GM19238 (cell line): ENCODE results near the gene IL18R1.

Experiments used
- DNase-seq: peaks from one replicate; pipeline ENCODE4 v3.0.0; 2011; ENCODE audit warnings: low spot score; ENCODE audit not compliant: insufficient read length

The IL18R1 gene

DNA sequence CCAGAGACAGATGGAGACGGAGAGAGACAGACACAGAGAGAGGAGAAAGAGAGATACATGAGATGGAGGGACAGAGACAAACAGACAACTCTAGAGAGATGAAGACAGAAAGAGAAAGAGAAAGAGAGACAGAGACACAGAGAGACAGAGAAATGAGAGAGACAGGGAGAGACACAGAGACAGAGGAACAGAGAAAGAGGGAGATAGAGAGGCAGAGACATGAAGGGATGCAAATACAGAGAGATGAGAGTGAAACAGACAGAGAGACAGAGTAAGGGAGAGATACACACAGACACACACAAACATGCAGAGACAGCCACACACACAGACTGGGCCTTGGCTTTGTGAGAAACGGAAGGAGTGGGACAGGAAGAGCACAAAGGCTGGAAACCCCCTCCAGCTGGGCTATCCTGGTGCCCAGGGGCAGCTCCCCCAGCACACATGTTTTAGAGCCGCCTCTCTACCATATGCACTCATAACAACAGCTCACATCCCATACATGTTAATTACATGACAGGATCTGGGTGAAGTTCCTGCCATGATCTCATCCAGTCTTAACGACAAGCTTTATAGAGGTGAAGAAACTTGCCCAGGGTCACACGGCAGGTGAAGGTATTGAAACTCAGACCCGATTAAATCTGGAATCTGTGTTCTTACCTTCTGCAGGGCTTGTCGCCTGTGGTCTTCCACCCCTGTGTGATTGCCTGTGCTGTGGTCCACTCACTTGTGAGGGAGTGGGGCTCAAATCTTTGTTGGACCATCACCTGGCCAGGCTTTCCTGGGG lies 32.4 kb downstream of the IL18R1 start:
- no peak for DNase-seq

DNA sequence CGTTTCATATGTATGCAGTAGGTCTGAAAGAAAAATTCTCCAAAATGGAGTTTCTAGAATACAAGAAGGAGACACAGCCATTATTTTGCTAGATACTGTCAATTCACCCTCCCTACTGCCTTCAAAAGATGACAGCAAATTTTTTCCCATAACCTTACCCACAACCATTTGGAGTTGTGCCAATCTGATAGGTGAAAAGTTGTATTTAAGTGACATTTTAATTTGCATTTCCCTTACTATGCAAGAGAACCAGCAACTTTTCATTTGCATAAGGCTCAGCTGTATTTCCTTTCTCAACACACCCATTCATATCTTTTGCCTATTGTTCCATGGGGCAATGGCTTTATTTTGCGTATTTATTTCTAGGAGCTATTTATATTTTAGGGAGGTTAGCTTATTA lies 36.0 kb downstream of the IL18R1 start:
- no peak for DNase-seq

GRCh38 chr2:102392096-102392495 lies 36.5 kb downstream of the IL18R1 start:
- no peak for DNase-seq

GRCh38 chr2:102392942-102393341 lies 37.3 kb downstream of the IL18R1 start:
- DNase-seq, result no peak

- DNase-seq, result no peak
These were observed 40.4 kb downstream of the IL18R1 start for GRCh38 chr2:102396012-102396411.

DNA sequence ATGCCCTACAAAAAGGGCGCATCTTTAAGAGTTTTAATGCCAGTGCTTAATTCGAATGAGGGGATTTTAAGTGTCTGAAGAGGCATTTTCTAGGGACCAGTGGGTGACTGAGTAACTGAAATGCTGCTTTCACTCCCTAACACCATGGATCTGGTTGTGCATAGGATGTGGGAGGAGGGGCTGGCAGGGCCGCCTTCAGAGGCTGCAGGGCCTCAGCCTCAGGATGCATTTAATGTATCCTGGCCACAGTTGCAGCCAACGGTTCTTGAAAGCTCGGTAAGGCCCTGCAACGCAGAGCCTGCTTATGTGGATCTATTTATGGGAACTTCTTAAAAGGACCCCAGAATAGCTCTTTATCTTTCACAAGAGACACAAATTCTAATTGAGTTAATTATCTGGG lies 41.6 kb downstream of the IL18R1 start:
- DNase-seq, result no peak

- DNase-seq, result no peak
These were observed 44.0 kb downstream of the IL18R1 start for GRCh38 chr2:102399499-102400141.

- DNase-seq, result no peak
These were observed 45.9 kb downstream of the IL18R1 start for GRCh38 chr2:102401456-102401855.

GRCh38 chr2:102401865-102402264 lies 46.3 kb downstream of the IL18R1 start:
- no peak for DNase-seq

GRCh38 chr2:102410952-102411351 lies 55.4 kb downstream of the IL18R1 start:
- no peak for DNase-seq

DNA sequence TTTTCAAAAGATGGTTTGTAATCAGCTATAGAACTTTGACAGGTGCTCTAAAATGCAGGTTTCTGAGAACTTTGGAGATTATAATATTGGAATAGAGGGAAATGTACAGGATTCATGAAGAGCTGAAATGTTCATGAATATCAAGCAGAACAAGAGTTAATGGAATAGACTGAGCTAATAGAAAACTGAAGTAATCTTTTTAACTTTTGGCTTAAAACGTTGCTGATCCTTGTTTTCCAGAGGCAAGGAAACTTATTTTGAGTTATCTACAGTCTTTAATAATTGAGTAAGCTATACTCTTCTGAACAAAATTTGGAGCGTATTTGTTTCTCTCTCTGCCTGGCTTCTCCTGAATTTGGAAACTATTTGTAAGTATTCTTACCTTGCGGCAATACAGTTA lies 56.6 kb downstream of the IL18R1 start:
- no peak for DNase-seq

GRCh38 chr2:102417946-102418345 lies 62.4 kb downstream of the IL18R1 start:
- DNase-seq, result no peak

DNA sequence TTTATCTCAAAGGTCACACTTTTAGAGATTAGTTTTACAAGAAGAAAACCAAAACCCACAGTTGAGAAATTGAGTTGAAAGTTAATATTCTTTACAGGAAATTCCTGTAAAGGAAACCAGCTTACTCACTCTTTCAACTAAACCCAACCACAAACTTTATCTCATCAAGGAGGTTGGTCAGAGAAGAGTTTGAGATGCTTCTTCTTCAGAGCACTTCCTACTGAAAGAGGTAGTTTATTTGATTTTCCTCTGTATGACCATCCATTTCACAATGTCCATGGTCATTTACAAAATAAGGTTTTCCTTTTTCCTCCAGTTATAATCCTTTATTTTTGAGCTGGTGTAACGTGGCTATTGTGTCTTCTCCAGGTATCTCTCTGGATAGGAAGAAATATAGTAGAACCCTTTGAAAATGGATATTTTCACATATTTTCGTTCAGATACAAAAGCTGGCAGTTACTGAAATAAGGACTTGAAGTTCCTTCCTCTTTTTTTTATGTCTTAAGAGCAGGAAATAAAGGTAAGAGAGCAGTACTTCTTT lies 62.9 kb downstream of the IL18R1 start:
- peak; percentile 19 for DNase-seq

- no peak for DNase-seq
These were observed 64.7 kb downstream of the IL18R1 start for GRCh38 chr2:102420290-102420689.

DNA sequence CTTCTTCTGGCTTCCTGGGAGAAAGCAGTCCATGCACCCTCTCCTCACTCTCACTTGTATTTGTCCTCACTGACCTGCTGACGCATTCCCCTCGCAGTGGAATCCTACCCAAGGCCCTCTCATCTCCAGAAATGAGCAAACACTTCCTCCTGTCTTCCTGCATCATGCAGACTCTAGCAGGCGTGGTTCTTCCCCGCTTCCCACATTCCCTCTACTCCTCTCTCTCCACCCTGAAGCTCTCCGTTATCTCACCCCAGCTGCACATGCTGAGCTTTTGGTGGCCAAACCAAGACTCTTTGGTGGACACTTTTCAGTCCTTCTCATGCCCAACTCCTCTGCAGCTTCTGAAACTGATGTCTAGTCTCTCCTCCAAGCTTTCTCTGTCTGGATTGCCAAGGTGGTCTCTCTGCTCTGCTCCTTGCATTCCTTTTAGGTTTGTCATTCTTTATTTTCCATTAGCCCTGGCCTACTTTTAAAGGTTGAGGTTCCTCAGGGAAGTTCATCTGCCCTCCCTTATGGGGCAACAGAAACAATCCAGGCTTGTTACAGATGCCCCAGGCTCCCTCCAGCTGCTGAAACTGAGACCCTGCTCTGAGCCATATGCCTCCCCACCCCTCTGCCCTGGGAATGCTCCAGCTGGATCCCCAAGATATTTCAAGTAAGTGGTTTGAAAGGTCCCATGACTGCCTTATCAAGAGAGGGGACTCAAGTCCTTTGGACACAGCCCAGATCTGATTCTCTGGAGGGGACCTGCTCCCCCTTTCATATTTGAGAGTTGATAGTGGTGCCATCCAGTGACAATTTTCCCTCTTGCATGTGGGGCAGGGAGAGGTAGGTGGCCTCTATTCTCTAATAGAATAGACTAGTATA lies 66.5 kb downstream of the IL18R1 start:
- DNase-seq, result no peak

- DNase-seq, result no peak
These were observed 67.3 kb downstream of the IL18R1 start, which contains the start of gene IL18RAP for GRCh38 chr2:102422910-102423309. Gene IL18RAP (plus strand): TSS chr2:102423160. CDS start chr2:102423278, 118 bp downstream.

GRCh38 chr2:102423368-102423767 lies 67.8 kb downstream of the IL18R1 start:
- DNase-seq, result no peak

- DNase-seq, result no peak
These were observed 69.2 kb downstream of the IL18R1 start for GRCh38 chr2:102424754-102425153.

DNA sequence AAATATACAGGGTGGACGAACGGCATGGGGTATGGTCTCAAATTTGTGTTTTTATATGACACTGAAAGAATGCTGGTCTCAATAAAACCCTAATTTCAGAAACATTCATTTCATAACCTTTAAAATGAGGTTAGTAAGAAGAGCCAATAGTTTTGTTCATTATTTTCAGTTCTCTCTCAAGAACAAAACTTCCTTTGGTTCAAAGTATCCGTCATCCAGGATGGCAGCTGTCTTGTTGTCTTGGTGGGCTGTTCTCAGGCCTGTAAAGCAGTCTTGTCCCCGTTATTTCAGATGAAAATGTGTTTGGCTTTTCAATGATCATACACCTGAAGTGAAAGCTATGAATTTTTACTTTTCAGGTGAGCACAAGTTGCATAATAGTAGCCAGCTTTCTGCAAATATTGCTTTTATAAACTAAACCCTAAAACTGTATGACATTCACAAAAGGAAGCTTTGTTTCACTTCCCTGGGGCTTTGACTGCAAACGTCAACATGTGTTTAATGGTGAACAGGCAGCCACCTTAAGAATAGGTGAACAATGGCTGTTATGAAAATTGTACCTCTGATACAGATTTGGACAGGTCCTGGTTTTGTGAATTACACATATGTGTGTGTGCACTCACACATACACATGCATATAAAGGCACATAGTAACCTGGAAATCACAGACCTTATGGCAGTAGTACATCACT lies 70.0 kb downstream of the IL18R1 start:
- no peak for DNase-seq

DNA sequence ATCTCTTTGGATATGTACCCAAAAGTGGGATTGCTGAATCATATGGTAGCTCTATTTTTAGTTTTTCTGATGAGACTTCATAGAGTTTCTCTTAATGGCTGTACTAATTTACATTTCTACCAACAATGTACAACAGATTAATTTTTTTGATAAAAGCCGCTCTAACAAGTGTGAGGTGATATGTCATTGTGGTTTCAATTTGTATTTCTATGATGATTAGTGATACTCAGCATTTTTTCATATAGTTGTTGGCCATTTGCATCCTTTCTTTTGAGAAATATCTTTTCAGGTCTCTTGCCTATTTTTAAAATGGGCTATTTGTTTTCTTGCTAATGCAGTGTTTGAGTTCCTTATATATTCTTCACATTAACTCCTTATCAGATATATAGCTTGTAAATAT lies 71.7 kb downstream of the IL18R1 start:
- DNase-seq, result no peak

DNA sequence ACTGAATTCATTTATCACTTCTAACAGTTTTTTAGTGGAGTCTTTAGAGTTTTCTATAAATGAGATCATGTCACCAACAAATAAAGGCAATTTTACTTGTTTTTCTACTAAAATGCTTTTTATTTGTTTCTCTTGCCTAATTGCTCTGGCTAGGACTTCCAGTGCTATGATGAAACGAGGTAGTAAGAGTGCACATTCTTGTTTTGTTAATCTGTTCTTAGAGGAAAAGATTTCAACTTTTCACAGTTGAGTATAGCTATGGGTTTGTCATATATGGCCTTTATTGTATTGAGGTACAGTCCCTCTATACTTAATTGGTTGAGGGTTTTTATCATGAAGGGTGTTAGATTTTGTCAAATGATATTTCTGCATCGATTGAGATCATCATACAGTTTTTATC lies 73.0 kb downstream of the IL18R1 start:
- DNase-seq, result no peak
